ENCODE data around the gene CIITA. TPM values are rescaled to one million over a fixed set of nuclear protein-coding genes. Genes with fewer than 3 reads are reported as not detected.

Gene CIITA
- total RNA-seq, 1 experiment from 2014 or later: not detected

DNA sequence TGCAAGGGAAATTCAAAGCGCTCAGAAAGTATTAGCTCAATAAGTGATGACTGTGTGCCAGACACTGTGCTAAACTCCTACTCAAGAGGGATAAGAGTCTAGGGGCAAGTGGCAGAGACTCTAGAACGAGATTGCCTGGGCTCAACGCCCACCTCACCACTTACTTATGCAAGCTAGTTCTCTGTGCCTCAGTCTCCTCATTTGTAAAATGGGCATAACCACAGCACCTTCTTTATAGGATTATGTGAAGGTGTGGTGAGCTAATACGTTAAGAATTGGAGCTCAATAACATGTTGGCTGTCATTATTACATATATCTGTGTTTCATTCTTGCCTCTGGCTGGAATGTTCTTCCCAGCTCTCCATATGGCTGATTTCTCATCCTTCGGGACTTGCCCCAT, 49.9 kb downstream of the CIITA start:
- no peak overlapping the region for H2AK5ac ChIP-seq (ENCODE audit: insufficient read length, low read length)
- H3K23ac ChIP-seq (ENCODE audit: insufficient read length, low read depth, low read length): no peak overlapping the region
- no peak overlapping the region for H3K56ac ChIP-seq (ENCODE audit: insufficient read length, low read depth, low read length)
- TF ChIP-seq, protein P1, sequence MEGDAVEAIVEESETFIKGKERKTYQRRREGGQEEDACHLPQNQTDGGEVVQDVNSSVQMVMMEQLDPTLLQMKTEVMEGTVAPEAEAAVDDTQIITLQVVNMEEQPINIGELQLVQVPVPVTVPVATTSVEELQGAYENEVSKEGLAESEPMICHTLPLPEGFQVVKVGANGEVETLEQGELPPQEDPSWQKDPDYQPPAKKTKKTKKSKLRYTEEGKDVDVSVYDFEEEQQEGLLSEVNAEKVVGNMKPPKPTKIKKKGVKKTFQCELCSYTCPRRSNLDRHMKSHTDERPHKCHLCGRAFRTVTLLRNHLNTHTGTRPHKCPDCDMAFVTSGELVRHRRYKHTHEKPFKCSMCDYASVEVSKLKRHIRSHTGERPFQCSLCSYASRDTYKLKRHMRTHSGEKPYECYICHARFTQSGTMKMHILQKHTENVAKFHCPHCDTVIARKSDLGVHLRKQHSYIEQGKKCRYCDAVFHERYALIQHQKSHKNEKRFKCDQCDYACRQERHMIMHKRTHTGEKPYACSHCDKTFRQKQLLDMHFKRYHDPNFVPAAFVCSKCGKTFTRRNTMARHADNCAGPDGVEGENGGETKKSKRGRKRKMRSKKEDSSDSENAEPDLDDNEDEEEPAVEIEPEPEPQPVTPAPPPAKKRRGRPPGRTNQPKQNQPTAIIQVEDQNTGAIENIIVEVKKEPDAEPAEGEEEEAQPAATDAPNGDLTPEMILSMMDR (conservative IDR thresholded peaks at IDR 0.05): no peak
- Mint-ChIP-seq H3K4me3 (no peak overlapping the region), H3K4me1 (peaks cover 0 to 6% of the 10 kb centered on the region in 2 experiments; a peak in 2 of 4 replicates), H3K36me3 (ENCODE audit: insufficient read depth in 1 of 3, low read depth in 3 of 3) (peaks cover 8 to 26% (median 16%) of the 10 kb centered on the region in 3 experiments), H3K9me3 (no peaks in the 10 kb centered on the region), H3K27me3 (ENCODE audit: low read depth) (no peaks in the 10 kb centered on the region), H3K27ac (no peak overlapping the region)
- H3K27me3 ChIP-seq (ENCODE audit: insufficient read depth, low read length): no peaks in the 10 kb centered on the region
- H3K27ac ChIP-seq (ENCODE audit: insufficient read length, low read depth, low read length): no peak overlapping the region
- no peak overlapping the region for H3K18ac ChIP-seq (ENCODE audit: insufficient read length, low read depth, low read length)
- H3K4me2 ChIP-seq (ENCODE audit: insufficient read depth, insufficient read length, low read length): no peak overlapping the region
- H3T11ph ChIP-seq (ENCODE audit: low read length): no peak overlapping the region
- H4K91ac ChIP-seq (ENCODE audit: insufficient read length, low read depth, low read length): no peak overlapping the region
- no peak overlapping the region for H2BK5ac ChIP-seq (ENCODE audit: insufficient read length, low read length)
- H3K23me2 ChIP-seq (ENCODE audit: insufficient read length, low read depth, low read length, poor library complexity, severe bottlenecking): no peaks in the 10 kb centered on the region
- WGBS (ENCODE audit: extremely low coverage, insufficient read length, low lambda C conversion rate): no CpG with 5 or more reads among the region's 5 CpGs
- H2BK12ac ChIP-seq (ENCODE audit: insufficient read length, low read depth, low read length): no peak overlapping the region
- H3K9me3 ChIP-seq (ENCODE audit: control insufficient read depth, low read depth, low read length): no peaks in the 10 kb centered on the region
- no peak for DNase-seq
- H3K4ac ChIP-seq (ENCODE audit: low read depth, low read length): no peak overlapping the region
- H4K20me1 ChIP-seq (ENCODE audit: control insufficient read depth, insufficient read depth, insufficient read length): no peaks in the 10 kb centered on the region
- H3K4me1 ChIP-seq (ENCODE audit: insufficient read depth, low read length): no peaks in the 10 kb centered on the region
- no peaks in the 10 kb centered on the region for H3K79me2 ChIP-seq (ENCODE audit: insufficient read depth, low read length)
- no peaks in the 10 kb centered on the region for H3K79me1 ChIP-seq (ENCODE audit: insufficient read depth, low read depth, low read length, poor library complexity, severe bottlenecking)
- H4K5ac ChIP-seq (ENCODE audit: insufficient read length, low read depth, low read length): no peak overlapping the region
- no peak overlapping the region for H2BK20ac ChIP-seq (ENCODE audit: low read depth, low read length, poor library complexity, severe bottlenecking)
- H3K14ac ChIP-seq (ENCODE audit: insufficient read depth, low read length): no peak overlapping the region
- H2AFZ ChIP-seq (ENCODE audit: low read length): no peak overlapping the region
- H4K8ac ChIP-seq (replicated peaks; ENCODE audit: insufficient read length, low read depth, low read length): no peak overlapping the region
- no peak overlapping the region for H2BK120ac ChIP-seq (ENCODE audit: low read depth, low read length, poor library complexity, severe bottlenecking)
- no peak overlapping the region for H3K9ac ChIP-seq (ENCODE audit: extremely low read depth, insufficient read length, low read length)
- no peak overlapping the region for H2BK15ac ChIP-seq (ENCODE audit: low read depth, low read length)
